ENCODE results near the gene CYP4A11.
"Not testable (repeated sequence)": the region's sequence is repeated elsewhere in the genome, so short reads cannot be mapped to it uniquely, and the experiment has no call there.

The CYP4A11 gene

GRCh38 chr1:46960250-46960649, 19.0 kb upstream of the CYP4A11 start:
- H3K4me3 ChIP-seq (ENCODE audit: low read depth, low read length) = no peak overlapping the region
- TF ChIP-seq CTCF (IDR thresholded peaks at IDR 0.05; ENCODE audit: low read depth, low read length) = no peak

- H3K4me3 ChIP-seq (ENCODE audit: low read depth, low read length) = not testable (repeated sequence)
These were observed 13.8 kb upstream of the CYP4A11 start for GRCh38 chr1:46955116-46955515.

- H3K4me3 ChIP-seq (ENCODE audit: low read depth, low read length) = not testable (repeated sequence)
These were observed 12.6 kb upstream of the CYP4A11 start for GRCh38 chr1:46953847-46954246.

GRCh38 chr1:46949417-46949666, 8.1 kb upstream of the CYP4A11 start:
- H3K4me3 ChIP-seq (ENCODE audit: low read depth, low read length) = not testable (repeated sequence)

- TF ChIP-seq CTCF (IDR thresholded peaks at IDR 0.05; ENCODE audit: low read depth, low read length) = no peak
- H3K4me3 ChIP-seq (ENCODE audit: low read depth, low read length) = no peak overlapping the region
These were observed 7.5 kb upstream of the CYP4A11 start for GRCh38 chr1:46948629-46949416.

GRCh38 chr1:46947706-46948105, 6.4 kb upstream of the CYP4A11 start:
- H3K4me3 ChIP-seq (ENCODE audit: low read depth, low read length) = not testable (repeated sequence)

GRCh38 chr1:46942086-46942485, 810 bp upstream of the CYP4A11 start:
- TF ChIP-seq CTCF (IDR thresholded peaks at IDR 0.05; ENCODE audit: low read depth, low read length) = no peak
- no peak overlapping the region for H3K4me3 ChIP-seq (ENCODE audit: low read depth, low read length)

- H3K4me3 ChIP-seq (ENCODE audit: low read depth, low read length) = no peak overlapping the region
- TF ChIP-seq CTCF (IDR thresholded peaks at IDR 0.05; ENCODE audit: low read depth, low read length) = no peak
These were observed 969 bp downstream of the CYP4A11 start for GRCh38 chr1:46940307-46940706.

- TF ChIP-seq CTCF (IDR thresholded peaks at IDR 0.05; ENCODE audit: low read depth, low read length) = no peak
These were observed 4.0 kb downstream of the CYP4A11 start for GRCh38 chr1:46937270-46937669.

GRCh38 chr1:46936788-46937187, 4.5 kb downstream of the CYP4A11 start:
- no peak for TF ChIP-seq CTCF (IDR thresholded peaks at IDR 0.05; ENCODE audit: low read depth, low read length)
- no peak overlapping the region for H3K4me3 ChIP-seq (ENCODE audit: low read depth, low read length)

More at GRCh38 chr1:46937270-46937669, 4.0 kb downstream of the CYP4A11 start:
- H3K4me3 ChIP-seq (ENCODE audit: low read depth, low read length) = no peak overlapping the region

GRCh38 chr1:46934852-46935251, 6.4 kb downstream of the CYP4A11 start:
- not testable (repeated sequence) for H3K4me3 ChIP-seq (ENCODE audit: low read depth, low read length)

GRCh38 chr1:46932020-46932419, 9.3 kb downstream of the CYP4A11 start:
- not testable (repeated sequence) for H3K4me3 ChIP-seq (ENCODE audit: low read depth, low read length)
